NOMO-1 treated with dmso at 0.1 percent for 144 hours (cell line): Measurements from ENCODE around the gene GPC4.
A peak's percentile ranks its signal among the peaks of the same experiment; 100 is the strongest.
"Not testable (repeated sequence)": the region's sequence is repeated elsewhere in the genome, so short reads cannot be mapped to it uniquely, and the experiment has no call there.

ENCODE experiments used
- DNase-seq: peaks from one replicate; lab custom pipeline; 2025; ENCODE audit not compliant: unreplicated experiment; lab: John Stamatoyannopoulos, UW

Gene GPC4

GRCh38 chrX:133307637-133308498 is 107.4 kb downstream of the GPC4 start:
- no peak for DNase-seq

GRCh38 chrX:133307094-133307493 is 108.2 kb downstream of the GPC4 start:
- DNase-seq = no peak

GRCh38 chrX:133306316-133306715 is 109.0 kb downstream of the GPC4 start:
- no peak for DNase-seq

- DNase-seq = no peak
Measured at GRCh38 chrX:133305348-133305747, 109.9 kb downstream of the GPC4 start.

- no peak for DNase-seq
Measured at GRCh38 chrX:133302775-133303445, 112.4 kb downstream of the GPC4 start.

- DNase-seq = no peak
Measured at GRCh38 chrX:133300591-133300990, 114.7 kb downstream of the GPC4 start.

- no peak for DNase-seq
Measured at GRCh38 chrX:133297284-133297683, 118.0 kb downstream of the GPC4 start.

- no peak for DNase-seq
Measured at GRCh38 chrX:133294126-133294525, 121.2 kb downstream of the GPC4 start.

GRCh38 chrX:133290076-133290475 is 125.2 kb downstream of the GPC4 start:
- no peak for DNase-seq

GRCh38 chrX:133287860-133288259 is 127.4 kb downstream of the GPC4 start:
- no peak for DNase-seq

- DNase-seq = peak; percentile 7
Measured at GRCh38 chrX:133285341-133285740, 129.9 kb downstream of the GPC4 start.

GRCh38 chrX:133279112-133279730 is 136.1 kb downstream of the GPC4 start:
- not testable (repeated sequence) for DNase-seq

- DNase-seq = no peak
Measured at GRCh38 chrX:133273180-133273579, 142.1 kb downstream of the GPC4 start.

GRCh38 chrX:133269168-133269567 is 146.1 kb downstream of the GPC4 start:
- no peak for DNase-seq

GRCh38 chrX:133267621-133268020 is 147.7 kb downstream of the GPC4 start:
- DNase-seq = no peak

GRCh38 chrX:133265331-133265730 is 150.0 kb downstream of the GPC4 start:
- no peak for DNase-seq

- no peak for DNase-seq
Measured at GRCh38 chrX:133258481-133258880, 156.8 kb downstream of the GPC4 start.

- DNase-seq = no peak
Measured at GRCh38 chrX:133254666-133255065, 160.6 kb downstream of the GPC4 start.

GRCh38 chrX:133251204-133251603 is 164.1 kb downstream of the GPC4 start:
- no peak for DNase-seq

- no peak for DNase-seq
Measured at GRCh38 chrX:133250184-133251100, 164.8 kb downstream of the GPC4 start.
